Measurements from ENCODE around the gene RABEP1.

DNA sequence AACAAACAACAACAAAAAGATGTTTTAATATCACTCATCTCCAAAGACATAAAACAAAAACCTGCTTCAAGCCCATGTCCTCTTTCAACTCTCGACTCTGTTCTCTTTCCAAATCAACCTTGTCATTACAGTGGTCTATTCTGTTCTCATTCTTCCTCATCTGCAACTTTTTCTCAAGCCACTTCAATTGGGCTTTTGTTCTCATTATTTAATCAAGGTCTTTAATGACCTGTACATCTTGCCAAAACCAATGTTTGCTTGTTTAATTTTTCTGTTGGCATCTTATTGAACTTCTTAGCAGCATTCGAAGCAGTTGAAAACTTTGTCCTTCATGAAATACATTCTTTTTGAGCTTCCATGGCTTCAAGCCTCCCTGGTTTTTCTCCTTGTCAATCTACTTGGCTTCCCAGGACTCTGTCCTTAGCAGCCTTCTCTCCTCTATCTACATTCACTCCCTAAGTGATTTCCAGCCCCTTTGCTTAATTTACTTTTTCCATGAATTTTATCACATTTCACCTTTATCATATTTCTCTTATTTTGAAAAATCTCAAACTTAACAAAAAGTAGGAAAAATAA is 19.6 kb upstream of the RABEP1 start:
- no peak for TF ChIP-seq EZH2 (IDR thresholded peaks at IDR 0.05; ENCODE audit: borderline replicate concordance, low read length)
- TF ChIP-seq, protein P1, sequence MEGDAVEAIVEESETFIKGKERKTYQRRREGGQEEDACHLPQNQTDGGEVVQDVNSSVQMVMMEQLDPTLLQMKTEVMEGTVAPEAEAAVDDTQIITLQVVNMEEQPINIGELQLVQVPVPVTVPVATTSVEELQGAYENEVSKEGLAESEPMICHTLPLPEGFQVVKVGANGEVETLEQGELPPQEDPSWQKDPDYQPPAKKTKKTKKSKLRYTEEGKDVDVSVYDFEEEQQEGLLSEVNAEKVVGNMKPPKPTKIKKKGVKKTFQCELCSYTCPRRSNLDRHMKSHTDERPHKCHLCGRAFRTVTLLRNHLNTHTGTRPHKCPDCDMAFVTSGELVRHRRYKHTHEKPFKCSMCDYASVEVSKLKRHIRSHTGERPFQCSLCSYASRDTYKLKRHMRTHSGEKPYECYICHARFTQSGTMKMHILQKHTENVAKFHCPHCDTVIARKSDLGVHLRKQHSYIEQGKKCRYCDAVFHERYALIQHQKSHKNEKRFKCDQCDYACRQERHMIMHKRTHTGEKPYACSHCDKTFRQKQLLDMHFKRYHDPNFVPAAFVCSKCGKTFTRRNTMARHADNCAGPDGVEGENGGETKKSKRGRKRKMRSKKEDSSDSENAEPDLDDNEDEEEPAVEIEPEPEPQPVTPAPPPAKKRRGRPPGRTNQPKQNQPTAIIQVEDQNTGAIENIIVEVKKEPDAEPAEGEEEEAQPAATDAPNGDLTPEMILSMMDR (conservative IDR thresholded peaks at IDR 0.05 in 1 of 2, IDR thresholded peaks at IDR 0.05 in 1 of 2; ENCODE audit: extremely low read depth in 1 of 2, insufficient read depth in 1 of 2, low read depth in 1 of 2, low read length in 2 of 2) = no peak
